ENCODE measurements around the gene PYGO1.
"Not testable (repeated sequence)": the region's sequence is repeated elsewhere in the genome, so short reads cannot be mapped to it uniquely, and the experiment has no call there.

Gene PYGO1, protein sequence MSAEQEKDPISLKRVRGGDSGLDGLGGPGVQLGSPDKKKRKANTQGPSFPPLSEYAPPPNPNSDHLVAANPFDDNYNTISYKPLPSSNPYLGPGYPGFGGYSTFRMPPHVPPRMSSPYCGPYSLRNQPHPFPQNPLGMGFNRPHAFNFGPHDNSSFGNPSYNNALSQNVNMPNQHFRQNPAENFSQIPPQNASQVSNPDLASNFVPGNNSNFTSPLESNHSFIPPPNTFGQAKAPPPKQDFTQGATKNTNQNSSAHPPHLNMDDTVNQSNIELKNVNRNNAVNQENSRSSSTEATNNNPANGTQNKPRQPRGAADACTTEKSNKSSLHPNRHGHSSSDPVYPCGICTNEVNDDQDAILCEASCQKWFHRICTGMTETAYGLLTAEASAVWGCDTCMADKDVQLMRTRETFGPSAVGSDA

GRCh38 chr15:55588070-55588814 lies at the start of gene PYGO1:
Gene PYGO1 (minus strand): TSS chr15:55588345. CDS start chr15:55587883, 462 bp downstream.
- DNase-seq (ENCODE audit: low read depth), result peak; percentile 12

- DNase-seq (ENCODE audit: low read depth), result no peak
These were observed 48.9 kb upstream of the PYGO1 start for GRCh38 chr15:55637086-55637485.

DNA sequence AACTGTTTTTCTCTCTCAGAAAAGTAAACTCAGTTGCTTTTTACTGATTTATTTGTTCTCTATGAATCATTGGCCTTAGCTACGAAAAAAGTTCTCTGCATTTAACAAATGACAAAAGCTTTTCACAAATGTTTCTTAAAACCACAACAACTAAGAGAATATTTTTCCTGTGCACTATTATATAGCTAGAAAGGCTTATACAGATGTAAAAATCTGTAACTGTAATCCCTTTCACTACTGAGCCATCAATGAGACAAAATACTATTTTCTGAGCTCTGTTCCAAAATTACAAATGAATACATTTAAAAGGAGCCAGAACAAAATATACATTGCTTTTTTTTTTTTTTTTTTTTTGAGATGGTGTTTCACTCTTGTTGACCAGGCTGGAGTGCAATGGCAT lies 45.6 kb upstream of the PYGO1 start:
- no peak for DNase-seq (ENCODE audit: low read depth)

DNA sequence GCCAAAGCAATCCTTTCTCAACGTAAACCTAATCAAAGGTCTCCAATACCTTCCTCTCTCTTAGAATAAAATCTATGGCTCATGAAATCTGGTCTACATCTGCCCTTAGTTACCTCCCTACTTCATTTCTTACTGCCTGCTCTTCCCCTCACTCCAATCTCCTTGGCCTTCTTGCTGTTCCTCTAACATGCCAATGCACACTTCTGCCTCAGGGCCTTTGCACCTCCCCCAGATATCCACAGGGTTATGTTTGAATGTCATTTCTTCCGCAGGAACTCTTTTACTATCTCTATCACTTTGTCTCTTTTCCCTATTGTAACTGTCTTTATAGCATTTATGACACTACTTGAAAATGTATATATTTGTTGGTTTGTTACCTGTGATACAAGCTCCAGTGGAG lies 44.3 kb upstream of the PYGO1 start:
- no peak for DNase-seq (ENCODE audit: low read depth)

- DNase-seq (ENCODE audit: low read depth), result no peak
These were observed 42.7 kb upstream of the PYGO1 start for GRCh38 chr15:55630858-55631257.

DNA sequence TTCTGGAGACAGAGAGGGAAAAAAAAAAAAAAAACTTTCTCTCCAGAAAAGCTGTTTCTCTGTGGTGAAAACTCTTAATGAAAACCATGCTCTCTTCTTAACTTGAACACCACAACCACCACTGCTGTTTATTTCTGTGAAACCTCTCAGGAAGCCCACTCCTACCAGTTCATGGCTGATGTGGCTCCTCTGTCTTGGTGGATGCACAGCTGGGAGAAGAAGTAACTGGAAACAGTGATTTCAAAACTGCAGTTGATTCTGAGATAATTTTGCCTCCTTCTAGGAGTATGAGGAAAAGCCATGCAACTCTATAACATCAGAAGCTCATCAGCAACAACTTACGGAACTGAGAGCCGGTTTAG lies 40.2 kb upstream of the PYGO1 start:
- DNase-seq (ENCODE audit: low read depth), result no peak

- DNase-seq (ENCODE audit: low read depth), result no peak
These were observed 39.7 kb upstream of the PYGO1 start for GRCh38 chr15:55627730-55628368.

- no peak for DNase-seq (ENCODE audit: low read depth)
These were observed 31.6 kb upstream of the PYGO1 start for GRCh38 chr15:55619783-55620182.

GRCh38 chr15:55618387-55618786 lies 30.2 kb upstream of the PYGO1 start:
- DNase-seq (ENCODE audit: low read depth), result no peak

- no peak for DNase-seq (ENCODE audit: low read depth)
These were observed 27.3 kb upstream of the PYGO1 start for GRCh38 chr15:55615445-55615844.

- no peak for DNase-seq (ENCODE audit: low read depth)
These were observed 25.6 kb upstream of the PYGO1 start for GRCh38 chr15:55613727-55614126.

DNA sequence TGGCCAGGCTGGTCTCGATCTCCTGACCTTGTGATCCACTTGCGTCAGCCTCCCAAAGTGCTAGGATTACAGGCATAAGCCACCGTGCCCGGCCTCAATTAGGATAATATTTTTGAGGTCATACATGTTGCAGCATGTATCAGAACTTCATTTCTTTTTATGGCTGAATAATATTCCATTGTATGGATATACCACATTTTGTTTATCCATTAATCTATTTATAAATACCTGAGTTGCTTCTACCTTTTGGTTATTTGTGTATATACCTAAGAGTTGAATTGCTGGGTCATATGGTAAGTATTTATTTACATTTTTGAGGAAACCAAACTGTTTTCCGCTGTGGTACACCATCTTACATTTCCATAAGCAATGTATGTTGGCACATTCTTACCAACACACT lies 18.1 kb upstream of the PYGO1 start:
- no peak for DNase-seq (ENCODE audit: low read depth)

DNA sequence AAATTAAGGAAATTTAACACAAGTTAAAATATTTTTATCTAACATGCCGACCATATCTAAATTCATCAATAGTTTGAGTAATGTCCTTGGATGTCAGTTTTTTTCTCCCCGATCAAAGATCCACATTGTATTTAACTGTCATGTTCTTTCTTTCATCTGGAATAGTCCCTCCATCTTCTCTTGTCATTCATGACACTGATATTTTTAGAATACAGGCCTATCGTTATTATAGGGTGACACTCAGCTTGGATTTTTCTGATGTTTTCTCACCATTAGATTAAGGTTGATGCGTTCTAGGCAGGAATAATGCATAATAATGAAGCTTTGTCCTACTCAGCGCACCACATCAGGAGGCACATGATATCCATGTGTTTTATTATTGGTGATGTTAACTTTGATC lies 13.2 kb upstream of the PYGO1 start:
- DNase-seq (ENCODE audit: low read depth), result no peak

DNA sequence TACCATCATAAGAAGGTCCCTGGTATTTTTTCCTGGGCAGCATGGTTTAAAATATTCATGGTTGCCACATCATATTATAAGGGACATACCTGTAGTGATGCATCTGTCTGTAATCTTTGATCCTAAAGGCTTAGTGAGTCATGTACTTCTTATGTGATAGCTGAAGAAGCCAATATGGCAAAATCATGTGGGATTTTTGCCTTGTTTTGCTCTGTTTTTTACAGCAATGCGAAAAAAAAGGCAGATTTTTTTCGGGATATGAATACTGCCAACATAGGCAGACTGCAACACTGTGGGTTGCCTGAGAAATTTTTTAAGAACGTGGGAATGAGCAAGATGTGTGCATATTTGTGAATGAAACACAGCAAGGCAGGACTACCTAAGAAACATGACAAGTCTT lies 11.3 kb upstream of the PYGO1 start:
- no peak for DNase-seq (ENCODE audit: low read depth)

DNA sequence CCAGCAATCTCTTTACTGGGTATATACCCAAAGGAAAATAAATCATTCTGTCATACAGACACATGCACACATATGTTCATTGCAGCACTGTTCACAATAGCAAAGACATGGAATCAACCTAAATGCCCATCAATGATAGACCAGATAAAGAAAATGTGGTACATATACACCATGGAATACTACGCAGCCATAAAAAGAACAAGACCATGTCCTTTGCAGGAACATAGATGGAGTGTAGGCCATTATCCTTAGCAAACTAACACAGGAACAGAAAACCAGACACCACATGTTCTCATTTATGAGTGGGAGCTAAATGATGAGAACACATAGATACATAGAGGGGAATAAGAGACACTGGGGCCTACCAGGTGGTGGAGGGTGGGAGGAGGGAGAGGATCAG lies 4.9 kb upstream of the PYGO1 start:
- DNase-seq (ENCODE audit: low read depth), result not testable (repeated sequence)

GRCh38 chr15:55590788-55591187 lies 2.6 kb upstream of the PYGO1 start:
- no peak for DNase-seq (ENCODE audit: low read depth)

- no peak for DNase-seq (ENCODE audit: low read depth)
These were observed 1.1 kb upstream of the PYGO1 start for GRCh38 chr15:55589287-55589686.

GRCh38 chr15:55588815-55589115 lies 620 bp upstream of the PYGO1 start:
- DNase-seq (ENCODE audit: low read depth), result no peak

DNA sequence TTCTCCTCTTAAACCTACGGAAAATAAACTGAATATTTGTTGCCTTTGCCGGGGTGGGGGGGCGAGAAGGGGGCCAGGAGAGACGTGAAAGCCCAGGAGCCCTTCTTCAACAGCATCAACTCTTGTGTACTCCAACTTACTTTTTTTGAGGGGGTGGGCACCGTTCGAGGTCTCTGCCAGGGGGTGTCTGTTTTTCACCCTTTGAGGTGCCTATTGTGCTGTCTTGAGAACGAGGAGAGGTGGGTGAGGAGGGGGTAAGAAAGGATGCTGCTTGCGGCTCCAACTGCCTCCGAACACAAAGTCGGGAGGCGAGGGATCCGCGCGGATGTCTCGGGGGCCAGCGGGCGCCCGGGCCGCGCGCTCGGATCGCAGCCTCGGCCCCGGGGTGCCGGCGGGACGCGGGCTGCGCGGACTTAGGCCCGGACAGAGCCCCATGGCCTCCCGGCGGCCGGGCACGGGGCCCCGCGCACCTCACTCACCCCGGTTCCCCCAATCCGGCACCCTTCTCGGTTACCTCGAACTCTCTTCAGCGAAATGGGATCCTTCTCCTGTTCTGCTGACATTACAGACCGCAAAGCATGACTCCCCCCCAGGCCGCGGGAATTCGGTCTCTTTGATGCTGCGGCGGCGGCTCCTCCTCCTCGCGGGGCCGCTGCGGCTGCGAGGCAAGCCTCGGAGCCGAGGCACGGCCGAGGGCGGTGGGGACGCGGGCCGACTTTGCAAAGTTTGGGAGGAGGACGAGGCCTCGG lies 650 bp downstream of the PYGO1 start:
- DNase-seq (ENCODE audit: low read depth), result no peak

DNA sequence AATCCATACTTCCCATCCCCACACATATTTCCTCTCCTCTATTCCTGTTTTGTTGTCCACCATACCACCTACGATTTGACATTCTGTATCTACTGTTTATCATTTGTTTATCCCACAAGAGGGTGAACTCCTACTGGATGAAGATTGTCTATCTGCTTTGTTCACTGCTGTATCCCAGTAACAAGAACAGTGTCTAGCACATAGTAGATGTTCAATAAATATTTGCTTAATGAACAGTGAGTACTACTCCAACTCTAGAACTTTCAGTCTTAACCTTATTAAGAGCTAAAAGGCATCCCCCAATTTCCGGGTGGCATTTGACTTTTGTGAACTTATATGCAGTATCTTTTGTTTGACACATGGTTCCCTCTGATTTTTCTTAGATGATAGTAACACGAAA lies 1.3 kb downstream of the PYGO1 start:
- DNase-seq (ENCODE audit: low read depth), result no peak

- DNase-seq (ENCODE audit: low read depth), result no peak
These were observed 11.2 kb downstream of the PYGO1 start for GRCh38 chr15:55576943-55577342.

- no peak for DNase-seq (ENCODE audit: low read depth)
These were observed 14.0 kb downstream of the PYGO1 start for GRCh38 chr15:55574096-55574495.

- no peak for DNase-seq (ENCODE audit: low read depth)
These were observed 14.9 kb downstream of the PYGO1 start for GRCh38 chr15:55573224-55573623.
